OCI-LY1 (cell line): ENCODE data around the gene MYL6B.

ENCODE experiments used
- H2AFZ ChIP-seq: fragments of 200-600 bp; sonication (generic), shearing (Covaris generic); 2 replicates; pipeline ENCODE4 v1.6.0; 2014; ENCODE audit warnings: antibody characterized with exemption, mild to moderate bottlenecking, low read length
- H3F3A ChIP-seq: fragments of 200-600 bp; sonication (generic), shearing (Covaris generic); 2 replicates; pipeline ENCODE4 v1.6.0; 2014; ENCODE audit warnings: mild to moderate bottlenecking, antibody characterized with exemption, low read length, moderate library complexity; ENCODE audit not compliant: insufficient read depth
- H3K27ac ChIP-seq: fragments of 200-600 bp; sonication (generic); 2 replicates; pipeline ENCODE4 v1.5.1; 2014; ENCODE audit warnings: low read length, mixed run types, mild to moderate bottlenecking, low read depth; ENCODE audit not compliant: poor library complexity, severe bottlenecking
- H3K27me3 ChIP-seq: fragments of 200-600 bp; sonication (generic); 2 replicates; pipeline ENCODE4 v1.6.0; 2014; ENCODE audit warnings: antibody characterized with exemption, mild to moderate bottlenecking, low read length, moderate library complexity; ENCODE audit not compliant: insufficient read depth
- H3K36me3 ChIP-seq: fragments of 200-600 bp; sonication (generic); 2 replicates; pipeline ENCODE4 v1.6.1; 2014; ENCODE audit warnings: mild to moderate bottlenecking, antibody characterized with exemption, low read length, moderate library complexity, mixed read lengths; ENCODE audit not compliant: insufficient read depth
- H3K4me1 ChIP-seq: fragments of 200-600 bp; sonication (generic); 2 replicates; pipeline ENCODE4 v1.5.1; 2014; ENCODE audit warnings: mild to moderate bottlenecking, low read length, moderate library complexity; ENCODE audit not compliant: insufficient read depth, severe bottlenecking
- H3K4me2 ChIP-seq: fragments of 200-600 bp; sonication (generic), shearing (Covaris generic); 2 replicates; pipeline ENCODE4 v1.6.1; 2014; ENCODE audit warnings: low read length
- H3K4me3 ChIP-seq: fragments of 200-600 bp; sonication (generic); 2 replicates; pipeline ENCODE4 v1.5.1; 2014; ENCODE audit warnings: low read length, low read depth, mild to moderate bottlenecking, mixed read lengths; ENCODE audit not compliant: poor library complexity, severe bottlenecking
- H3K79me2 ChIP-seq: fragments of 200-600 bp; shearing (Covaris generic); 2 replicates; pipeline ENCODE4 v1.6.1; 2016; ENCODE audit warnings: mixed run types, low read length, mixed read lengths; ENCODE audit not compliant: insufficient read depth
- H3K9ac ChIP-seq: fragments of 200-600 bp; sonication (generic), shearing (Covaris generic); 2 replicates; pipeline ENCODE4 v1.6.1; 2014; ENCODE audit warnings: mild to moderate bottlenecking, low read length, mixed read lengths
- H3K9me2 ChIP-seq: fragments of 200-600 bp; sonication (generic), shearing (Covaris generic); 2 replicates; pipeline ENCODE4 v1.6.1; 2014; ENCODE audit warnings: low read depth, mild to moderate bottlenecking, low read length, mixed read lengths
- H3K9me3 ChIP-seq: fragments of 200-600 bp; shearing (Covaris generic); 2 replicates; pipeline ENCODE4 v1.6.1; 2014; ENCODE audit warnings: low read length, mixed read lengths
- H4K20me1 ChIP-seq: fragments of 200-600 bp; sonication (generic), shearing (Covaris generic); 2 replicates; pipeline ENCODE4 v1.6.0; 2016; ENCODE audit warnings: mild to moderate bottlenecking, low read length; ENCODE audit not compliant: insufficient read depth
- EZH2 ChIP-seq: fragments of 200-600 bp; sonication (generic), shearing (Covaris generic); IDR thresholded peaks from 2 replicates; pipeline ENCODE4 v1.8.0; 2017; ENCODE audit warnings: borderline replicate concordance, mixed run types, mild to moderate bottlenecking, antibody characterized with exemption, low read length, moderate library complexity, mixed read lengths
- TF ChIP-seq, protein P1 (sequence below): fragments of 200-600 bp; sonication (generic), shearing (Covaris generic); IDR thresholded peaks from 2 replicates; pipeline ENCODE4 v1.5.1; 2017; ENCODE audit warnings: mild to moderate bottlenecking, antibody characterized with exemption, low read length, moderate library complexity, mixed read lengths

MYL6B gene

DNA sequence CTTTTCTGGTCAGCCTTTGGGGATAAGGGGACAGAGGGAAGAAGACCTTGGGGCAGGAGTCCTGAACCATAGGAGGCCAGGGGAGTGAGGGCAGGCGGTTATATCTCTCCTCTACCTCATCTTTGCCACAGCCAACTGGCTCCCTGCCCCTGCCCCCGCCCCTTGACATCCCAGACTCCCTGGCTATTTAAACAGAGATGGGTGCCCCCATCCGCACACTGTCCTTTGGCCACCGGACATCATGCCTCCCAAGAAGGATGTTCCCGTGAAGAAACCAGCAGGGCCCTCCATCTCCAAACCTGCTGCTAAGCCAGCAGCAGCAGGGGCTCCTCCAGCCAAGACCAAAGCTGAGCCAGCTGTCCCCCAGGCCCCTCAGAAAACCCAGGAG, 1.3 kb downstream of the MYL6B start:
- no peaks in the 10 kb centered on the region for H3K27me3 ChIP-seq
- H3K36me3 ChIP-seq = peaks cover 6% of the 10 kb centered on the region; the same call in 1 of the 2 replicates
- H3K9me2 ChIP-seq = no peaks in the 10 kb centered on the region
- peaks cover 4% of the 10 kb centered on the region for H3K79me2 ChIP-seq
- H3K4me2 ChIP-seq = peak overlapping the region; percentile 91
- no peaks in the 10 kb centered on the region for H3K9me3 ChIP-seq
- peaks cover 41% of the 10 kb centered on the region for H3K4me1 ChIP-seq
- no peak for TF ChIP-seq EZH2
- TF ChIP-seq, protein P1, sequence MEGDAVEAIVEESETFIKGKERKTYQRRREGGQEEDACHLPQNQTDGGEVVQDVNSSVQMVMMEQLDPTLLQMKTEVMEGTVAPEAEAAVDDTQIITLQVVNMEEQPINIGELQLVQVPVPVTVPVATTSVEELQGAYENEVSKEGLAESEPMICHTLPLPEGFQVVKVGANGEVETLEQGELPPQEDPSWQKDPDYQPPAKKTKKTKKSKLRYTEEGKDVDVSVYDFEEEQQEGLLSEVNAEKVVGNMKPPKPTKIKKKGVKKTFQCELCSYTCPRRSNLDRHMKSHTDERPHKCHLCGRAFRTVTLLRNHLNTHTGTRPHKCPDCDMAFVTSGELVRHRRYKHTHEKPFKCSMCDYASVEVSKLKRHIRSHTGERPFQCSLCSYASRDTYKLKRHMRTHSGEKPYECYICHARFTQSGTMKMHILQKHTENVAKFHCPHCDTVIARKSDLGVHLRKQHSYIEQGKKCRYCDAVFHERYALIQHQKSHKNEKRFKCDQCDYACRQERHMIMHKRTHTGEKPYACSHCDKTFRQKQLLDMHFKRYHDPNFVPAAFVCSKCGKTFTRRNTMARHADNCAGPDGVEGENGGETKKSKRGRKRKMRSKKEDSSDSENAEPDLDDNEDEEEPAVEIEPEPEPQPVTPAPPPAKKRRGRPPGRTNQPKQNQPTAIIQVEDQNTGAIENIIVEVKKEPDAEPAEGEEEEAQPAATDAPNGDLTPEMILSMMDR = no peak
- no peak overlapping the region for H2AFZ ChIP-seq
- H3K9ac ChIP-seq = peak overlapping the region; percentile 88; the same call in 1 of the 2 replicates
- no peaks in the 10 kb centered on the region for H4K20me1 ChIP-seq
- H3K27ac ChIP-seq = peak overlapping the region; percentile 91
- peak overlapping the region; percentile 77 for H3K4me3 ChIP-seq
- no peaks in the 10 kb centered on the region for H3F3A ChIP-seq

DNA sequence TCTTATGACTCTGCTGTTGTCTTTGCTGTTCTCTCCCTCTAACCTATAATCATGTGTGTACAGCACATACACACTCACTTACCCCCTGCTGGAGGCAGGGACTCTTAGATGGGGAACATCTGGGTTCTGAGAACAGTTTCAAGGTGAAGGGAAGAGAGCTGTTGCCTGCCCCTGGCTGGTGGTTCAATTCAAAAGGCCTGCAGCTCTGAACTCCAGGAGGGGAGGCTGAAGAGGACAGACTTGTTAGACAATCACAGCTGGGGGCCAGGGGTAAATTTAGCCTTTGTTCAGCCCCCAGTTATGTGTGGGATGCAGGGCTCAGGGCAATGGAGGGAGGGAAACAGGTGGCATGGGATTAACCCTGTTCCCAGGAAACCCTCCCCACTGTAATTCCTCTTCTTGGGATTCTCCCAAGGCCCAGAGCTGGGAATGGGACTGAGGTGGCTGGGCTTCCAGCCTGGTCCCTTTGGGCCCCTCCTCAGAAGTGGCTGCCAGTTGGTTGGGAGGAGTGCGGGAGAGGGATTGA, 1.9 kb downstream of the MYL6B start:
- H2AFZ ChIP-seq = no peak overlapping the region
- no peaks in the 10 kb centered on the region for H3K9me2 ChIP-seq
- H3K27me3 ChIP-seq = no peaks in the 10 kb centered on the region
- peak overlapping the region; percentile 88; the same call in 1 of the 2 replicates for H3K9ac ChIP-seq
- peaks cover 11% of the 10 kb centered on the region for H3K79me2 ChIP-seq
- H3K4me1 ChIP-seq = peaks cover 45% of the 10 kb centered on the region
- H3F3A ChIP-seq = no peaks in the 10 kb centered on the region
- no peaks in the 10 kb centered on the region for H3K9me3 ChIP-seq
- TF ChIP-seq, protein P1 = no peak
- TF ChIP-seq EZH2 = no peak
- H4K20me1 ChIP-seq = no peaks in the 10 kb centered on the region
- no peak overlapping the region for H3K4me3 ChIP-seq
- peak overlapping the region; percentile 91; the same call in 1 of the 2 replicates for H3K4me2 ChIP-seq
- peak overlapping the region; percentile 91 for H3K27ac ChIP-seq
- H3K36me3 ChIP-seq = peaks cover 10% of the 10 kb centered on the region; the same call in 1 of the 2 replicates

DNA sequence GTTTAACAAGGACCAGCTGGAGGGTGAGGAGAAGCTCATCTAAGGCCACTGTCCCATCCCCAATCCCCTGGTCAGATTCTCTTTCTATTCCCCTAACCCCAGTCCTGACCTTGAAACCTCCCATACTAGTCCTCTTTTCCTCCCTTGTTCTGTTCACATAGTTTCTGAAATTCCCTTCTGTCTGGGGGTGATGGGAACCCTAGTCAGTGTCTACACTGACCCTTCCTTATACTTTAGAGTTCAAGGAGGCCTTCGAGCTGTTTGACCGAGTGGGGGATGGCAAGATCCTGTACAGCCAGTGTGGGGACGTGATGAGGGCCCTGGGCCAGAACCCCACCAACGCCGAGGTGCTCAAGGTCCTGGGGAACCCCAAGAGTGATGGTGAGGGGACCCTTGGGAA, 2.4 kb downstream of the MYL6B start:
- Histone ChIP-seq H3K36me3 (peaks cover 15% of the 10 kb centered on the region), H3K27ac (peak overlapping the region; percentile 91), H3K9ac (no peak overlapping the region), H2AFZ (no peak overlapping the region), H3K79me2 (peaks cover 13% of the 10 kb centered on the region), H3K27me3 (no peaks in the 10 kb centered on the region), H3K4me2 (no peak overlapping the region), H3K4me3 (no peak overlapping the region), H3F3A (no peaks in the 10 kb centered on the region), H3K9me3 (no peaks in the 10 kb centered on the region), H4K20me1 (no peaks in the 10 kb centered on the region), H3K4me1 (peaks cover 50% of the 10 kb centered on the region), H3K9me2 (no peaks in the 10 kb centered on the region)
- TF ChIP-seq EZH2 = no peak
- TF ChIP-seq, protein P1 = no peak
